SK-N-SH (cell line): ENCODE data around the gene IMMT. TPM values are rescaled to one million over a fixed set of nuclear protein-coding genes. Genes with fewer than 3 reads are reported as not detected.

Experiments used
- CTCF ChIA-PET: fragments of 300-600, 350-600 bp; formaldehyde crosslinking; extraction: SDS; loops from one replicate; lab custom pipeline; 2021; lab: Yijun Ruan, JAX
- POLR2A ChIA-PET: fragments of 350-600 bp; sonication (Branson Sonifier 250); formaldehyde crosslinking; extraction: SDS; loops from one replicate; lab custom pipeline; 2020; ENCODE audit warnings: antibody characterized with exemption, inconsistent platforms; lab: Yijun Ruan, JAX
- DNase-seq: peaks from one replicate; pipeline ENCODE4 v3.0.0; 2012
- H2AFZ ChIP-seq: fragments of 200-600 bp; sonication (generic); 2 replicates; pipeline ENCODE4 v1.8.1; 2016; ENCODE audit warnings: antibody characterized with exemption, mild to moderate bottlenecking, low read depth
- H3F3A ChIP-seq: fragments of 200-600 bp; sonication (generic); replicated peaks from 2 replicates; pipeline ENCODE3; 2016; ENCODE audit warnings: antibody characterized with exemption, mild to moderate bottlenecking; ENCODE audit not compliant: insufficient read depth
- H3K27ac ChIP-seq, 2 experiments: fragments of 200-500 bp in 1 of 2; fragments of 200-600 bp in 1 of 2; sonication (Bioruptor generic) in 1 of 2; sonication (generic), shearing (Covaris generic) in 1 of 2; 2 replicates each; pipeline versions ENCODE4 v1.5.1 to v1.6.1; 2014 to 2016; ENCODE audit warnings: low read depth in 2 of 2, inconsistent platforms in 1 of 2, low read length in 1 of 2, mild to moderate bottlenecking in 1 of 2, mixed read lengths in 1 of 2
- H3K27me3 ChIP-seq: fragments of 200-600 bp; sonication (generic), shearing (Covaris generic); 2 replicates; pipeline ENCODE4 v1.6.1; 2016; ENCODE audit warnings: mixed run types; ENCODE audit not compliant: insufficient read depth
- H3K36me3 ChIP-seq, 2 experiments: fragments of 200-500 bp in 1 of 2; fragments of 200-600 bp in 1 of 2; sonication (Bioruptor generic) in 1 of 2; sonication (generic) in 1 of 2; replicated peaks in 1 of 2; 2 replicates each; pipeline versions ENCODE3 to v1.5.1; 2014 to 2016; ENCODE audit warnings: low read length in 1 of 2, mild to moderate bottlenecking in 1 of 2; ENCODE audit not compliant: insufficient read depth in 2 of 2, control insufficient read depth in 1 of 2
- H3K4me1 ChIP-seq, 2 experiments: fragments of 200-500 bp in 1 of 2; fragments of 200-600 bp in 1 of 2; sonication (Bioruptor generic) in 1 of 2; sonication (generic), shearing (Covaris generic) in 1 of 2; 2 replicates each; pipeline versions ENCODE4 v1.5.1 to v1.6.1; 2014 to 2016; ENCODE audit warnings: low read depth in 1 of 2, low read length in 1 of 2, mixed run types in 1 of 2; ENCODE audit not compliant: insufficient read depth in 2 of 2, control insufficient read depth in 1 of 2
- H3K4me2 ChIP-seq: fragments of 200-600 bp; sonication (generic), shearing (Covaris generic); 2 replicates; pipeline ENCODE4 v1.6.1; 2017; ENCODE audit warnings: mixed run types
- H3K4me3 ChIP-seq, 2 experiments: fragments of 200-500 bp in 1 of 2; fragments of 200-600 bp in 1 of 2; sonication (Bioruptor generic) in 1 of 2; sonication (generic), shearing (Covaris generic) in 1 of 2; 2 replicates each; pipeline versions ENCODE4 v1.5.1 to v1.8.1; 2014 to 2016; ENCODE audit warnings: low read depth in 2 of 2, inconsistent platforms in 1 of 2, low read length in 1 of 2, mild to moderate bottlenecking in 1 of 2, mixed read lengths in 1 of 2, moderate library complexity in 1 of 2
- H3K79me2 ChIP-seq: fragments of 200-600 bp; sonication (generic); 2 replicates; pipeline ENCODE4 v1.8.1; 2017; ENCODE audit warnings: mild to moderate bottlenecking; ENCODE audit not compliant: insufficient read depth
- H3K9ac ChIP-seq: fragments of 200-600 bp; sonication (generic); 2 replicates; pipeline ENCODE4 v1.6.1; 2017; ENCODE audit warnings: mixed run types
- H3K9me2 ChIP-seq: fragments of 200-600 bp; sonication (generic); 2 replicates; pipeline ENCODE4 v1.6.1; 2017; ENCODE audit warnings: mixed run types
- H3K9me3 ChIP-seq: fragments of 200-600 bp; sonication (generic); 2 replicates; pipeline ENCODE4 v1.6.1; 2017; ENCODE audit warnings: mixed run types, mild to moderate bottlenecking, moderate library complexity
- H4K20me1 ChIP-seq: fragments of 200-600 bp; sonication (generic); 2 replicates; pipeline ENCODE4 v1.6.1; 2017; ENCODE audit warnings: mild to moderate bottlenecking, mixed run types; ENCODE audit not compliant: insufficient read depth
- CHD2 ChIP-seq: fragments of 150-350 bp; IDR thresholded peaks from 2 replicates; pipeline ENCODE4 v1.6.1; 2018; ENCODE audit warnings: low read length; ENCODE audit not compliant: partially characterized antibody
- EP300 ChIP-seq, 2 experiments: IDR thresholded peaks; 2 replicates each; pipeline versions ENCODE4 v1.4.0 to v1.6.1; 2012; ENCODE audit warnings: borderline replicate concordance in 1 of 2, low read depth in 1 of 2, low read length in 1 of 2
- EZH2phosphoT487 ChIP-seq: fragments of 200-600 bp; sonication (generic); IDR thresholded peaks from 2 replicates; pipeline ENCODE4 v1.6.1; 2017; ENCODE audit warnings: low read depth, mixed run types, mild to moderate bottlenecking, antibody characterized with exemption, moderate library complexity, borderline replicate concordance
- FOXJ3 ChIP-seq: sonication (generic); formaldehyde crosslinking; IDR thresholded peaks from 2 replicates; pipeline ENCODE4 v1.5.1; 2020; ENCODE audit warnings: mild to moderate bottlenecking, missing genetic modification reagents
- JUND ChIP-seq: IDR thresholded peaks from 2 replicates; pipeline ENCODE4 v1.4.0; 2012
- MXI1 ChIP-seq: IDR thresholded peaks from 2 replicates; pipeline ENCODE4 v1.6.1; 2012; ENCODE audit warnings: mild to moderate bottlenecking, low read depth, low read length, improper control_type of control experiment
- POLR2AphosphoS5 ChIP-seq: IDR thresholded peaks from 2 replicates; pipeline ENCODE4 v1.6.1; 2012; ENCODE audit warnings: low read depth, low read length
- RXRA ChIP-seq: IDR thresholded peaks from 2 replicates; pipeline ENCODE4 v1.4.0; 2012; ENCODE audit warnings: low read depth, mild to moderate bottlenecking, borderline replicate concordance
- TAF1 ChIP-seq: IDR thresholded peaks from 2 replicates; pipeline ENCODE4 v1.6.1; 2012; ENCODE audit warnings: low read depth, mild to moderate bottlenecking, low read length, moderate library complexity, borderline replicate concordance
- TEAD4 ChIP-seq: IDR thresholded peaks from 2 replicates; pipeline ENCODE4 v1.4.0; 2012; ENCODE audit warnings: mild to moderate bottlenecking, borderline replicate concordance; ENCODE audit not compliant: insufficient read depth
- WGBS: methylation state at CpG from one replicate; pipeline ENCODE4 v1.1.6; 2017; ENCODE audit warnings: low lambda C conversion rate; 5-methylcytosine and 5-hydroxymethylcytosine counted together
- polyA plus RNA-seq, 3 experiments: library from polyadenylated mRNA; depleted of rRNA; stranded (reverse); fragments of >200 nt; gene quantifications; 2 replicates each; pipeline ENCODE4 v1.2.3, GENCODE V29; 2012
- TF ChIP-seq, protein P1 (sequence below): fragments of 200-600 bp; sonication (generic); IDR thresholded peaks from 2 replicates; pipeline ENCODE4 v1.6.1; 2017; ENCODE audit warnings: antibody characterized with exemption, mild to moderate bottlenecking, moderate library complexity
- TF ChIP-seq, protein P2 (sequence below): IDR thresholded peaks from 2 replicates; pipeline ENCODE4 v1.4.0; 2012; ENCODE audit warnings: low read depth, borderline replicate concordance
- TF ChIP-seq, protein P3 (sequence below): IDR thresholded peaks from 2 replicates; pipeline ENCODE4 v1.4.0; 2012; ENCODE audit warnings: low read depth, borderline replicate concordance

Gene IMMT
- polyA plus RNA-seq, 1 of the 3 experiments (the other 2 are of a cell fraction) = 36.3 TPM

DNA sequence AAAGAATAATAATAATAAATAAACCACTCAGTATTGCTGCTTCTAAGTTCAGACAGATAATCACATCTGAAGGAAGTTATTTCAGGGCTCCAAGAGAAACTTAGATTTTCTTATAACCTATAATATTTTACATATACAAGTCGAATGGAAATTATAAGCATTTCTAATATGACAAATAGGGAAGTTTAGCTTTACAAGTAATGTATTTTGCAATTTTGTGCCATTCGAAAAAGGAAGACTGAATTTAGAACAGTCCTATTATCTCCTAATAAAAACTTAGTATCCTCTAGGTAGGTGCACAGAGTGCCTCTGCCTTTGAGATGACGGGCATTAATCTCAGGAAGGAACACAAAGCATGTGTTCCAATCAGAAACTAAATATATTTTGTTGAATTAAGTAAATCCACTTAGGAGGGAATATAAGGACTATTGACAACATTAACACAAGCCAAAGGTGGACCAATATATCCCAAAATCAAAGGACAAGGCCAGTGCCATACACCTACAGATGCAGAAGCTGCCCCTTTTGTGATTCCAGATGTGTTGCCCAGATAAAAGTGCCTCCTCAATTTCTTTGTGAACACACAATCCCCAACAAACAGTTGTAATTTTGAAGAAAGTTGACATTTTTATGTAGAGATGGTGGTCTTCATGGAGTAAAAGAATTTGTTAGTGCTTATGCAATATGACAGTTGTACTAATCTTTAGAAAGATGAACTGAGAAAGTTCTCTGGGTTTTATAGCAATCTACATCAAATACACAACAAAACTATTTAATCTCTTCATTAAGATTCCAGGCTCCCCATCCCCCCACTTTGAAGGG lies 52.6 kb downstream of the IMMT start:
- H3K9me3 ChIP-seq = no peaks in the 10 kb centered on the region
- WGBS = 69% methylated on average over 3 of the region's 3 CpGs
- no peak for DNase-seq
- H3K4me1 ChIP-seq = no peaks in the 10 kb centered on the region
- no peaks in the 10 kb centered on the region for H3K9me2 ChIP-seq
- peaks cover 75 to 87% of the 10 kb centered on the region in 2 experiments for H3K36me3 ChIP-seq
- H3K4me2 ChIP-seq = no peak overlapping the region
- no peaks in the 10 kb centered on the region for H3K79me2 ChIP-seq
- ChIA-PET CTCF (interaction anchor here (0.9 kb wide), 1 partner anchor 315 kb away, joined by 4 read pairs; no protein-coding TSS in a partner anchor), POLR2A (no interaction called here)
- no peak overlapping the region for H3K27ac ChIP-seq
- no peaks in the 10 kb centered on the region for H4K20me1 ChIP-seq
- peaks cover 22% of the 10 kb centered on the region for H3F3A ChIP-seq
- H3K27me3 ChIP-seq = no peaks in the 10 kb centered on the region
- no peak overlapping the region for H2AFZ ChIP-seq
- no peak overlapping the region for H3K4me3 ChIP-seq
- H3K9ac ChIP-seq = no peak overlapping the region
- TF ChIP-seq RXRA (no peak), TEAD4 (no peak), EP300 (IDR thresholded peaks at IDR 0.05; ENCODE audit: borderline replicate concordance in 1 of 2, low read depth in 1 of 2, low read length in 1 of 2) (no peak), CHD2 (no peak), EZH2phosphoT487 (no peak)

DNA sequence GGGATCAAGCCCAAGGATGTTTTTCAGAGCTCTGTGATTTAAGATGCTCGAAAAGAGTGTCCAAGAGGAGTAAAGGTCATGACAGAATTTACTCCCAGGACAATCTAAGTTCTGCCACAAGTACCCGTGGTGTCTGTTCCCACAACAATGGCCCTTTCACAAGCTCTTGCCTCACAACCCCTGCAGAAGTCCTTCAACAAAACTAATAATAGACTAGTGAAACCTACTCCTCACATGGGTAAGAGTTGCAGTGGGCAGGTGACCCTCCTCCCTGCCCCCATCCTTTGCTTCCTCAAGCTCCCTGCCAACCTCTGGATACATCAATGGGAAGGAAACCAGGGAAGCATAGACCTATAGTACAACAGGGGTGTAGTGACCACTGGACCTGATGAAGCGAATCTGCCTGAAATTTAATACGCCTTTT lies 54.3 kb downstream of the IMMT start:
- H3K36me3 ChIP-seq = peaks cover 80 to 87% of the 10 kb centered on the region in 2 experiments
- WGBS = 96% methylated on average over 4 of the region's 4 CpGs
- CTCF ChIA-PET = interaction anchor here (1.0 kb wide), 1 partner anchor 504 kb away, joined by 3 read pairs; no protein-coding TSS in a partner anchor
- H3K79me2 ChIP-seq = no peaks in the 10 kb centered on the region
- H3K4me2 ChIP-seq = no peak overlapping the region
- POLR2A ChIA-PET = interaction anchor here (1.0 kb wide), 1 partner anchor 314 kb away, joined by 3 read pairs; no protein-coding TSS in a partner anchor
- no peaks in the 10 kb centered on the region for H3K9me2 ChIP-seq
- H3F3A ChIP-seq = peaks cover 19% of the 10 kb centered on the region
- H3K4me3 ChIP-seq = no peak overlapping the region
- no peaks in the 10 kb centered on the region for H3K27me3 ChIP-seq
- H3K4me1 ChIP-seq = no peaks in the 10 kb centered on the region
- no peak for DNase-seq
- H3K27ac ChIP-seq = no peak overlapping the region
- no peaks in the 10 kb centered on the region for H4K20me1 ChIP-seq
- H3K9ac ChIP-seq = no peak overlapping the region
- TF ChIP-seq POLR2AphosphoS5 = peak; percentile 29
- TF ChIP-seq, protein P1, sequence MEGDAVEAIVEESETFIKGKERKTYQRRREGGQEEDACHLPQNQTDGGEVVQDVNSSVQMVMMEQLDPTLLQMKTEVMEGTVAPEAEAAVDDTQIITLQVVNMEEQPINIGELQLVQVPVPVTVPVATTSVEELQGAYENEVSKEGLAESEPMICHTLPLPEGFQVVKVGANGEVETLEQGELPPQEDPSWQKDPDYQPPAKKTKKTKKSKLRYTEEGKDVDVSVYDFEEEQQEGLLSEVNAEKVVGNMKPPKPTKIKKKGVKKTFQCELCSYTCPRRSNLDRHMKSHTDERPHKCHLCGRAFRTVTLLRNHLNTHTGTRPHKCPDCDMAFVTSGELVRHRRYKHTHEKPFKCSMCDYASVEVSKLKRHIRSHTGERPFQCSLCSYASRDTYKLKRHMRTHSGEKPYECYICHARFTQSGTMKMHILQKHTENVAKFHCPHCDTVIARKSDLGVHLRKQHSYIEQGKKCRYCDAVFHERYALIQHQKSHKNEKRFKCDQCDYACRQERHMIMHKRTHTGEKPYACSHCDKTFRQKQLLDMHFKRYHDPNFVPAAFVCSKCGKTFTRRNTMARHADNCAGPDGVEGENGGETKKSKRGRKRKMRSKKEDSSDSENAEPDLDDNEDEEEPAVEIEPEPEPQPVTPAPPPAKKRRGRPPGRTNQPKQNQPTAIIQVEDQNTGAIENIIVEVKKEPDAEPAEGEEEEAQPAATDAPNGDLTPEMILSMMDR = no peak
- H2AFZ ChIP-seq = no peak overlapping the region
- no peaks in the 10 kb centered on the region for H3K9me3 ChIP-seq

DNA sequence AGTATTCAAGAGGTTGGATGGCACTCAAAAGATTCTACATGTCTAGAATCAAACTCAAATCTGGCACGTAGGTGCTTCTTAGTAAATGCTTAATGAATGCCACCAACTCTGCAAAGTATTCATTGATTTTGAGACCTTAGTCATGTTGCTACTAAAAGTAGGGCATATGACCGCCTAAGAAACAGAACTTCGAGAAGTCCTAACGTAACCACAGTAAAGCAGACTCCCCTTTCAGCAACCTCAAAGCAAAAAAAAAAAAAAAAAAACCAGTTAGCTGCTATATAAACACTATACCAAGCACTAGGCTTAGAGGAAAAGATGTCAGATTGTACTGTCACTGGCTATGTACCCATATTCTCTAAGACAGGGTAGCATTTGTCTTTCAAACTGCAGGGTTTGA lies 55.3 kb downstream of the IMMT start:
- H3K4me3 ChIP-seq = no peak overlapping the region

More for the DNA sequence above, 55.3 kb downstream of the IMMT start:
- no peak for DNase-seq
- H3F3A ChIP-seq = peaks cover 17% of the 10 kb centered on the region
- CTCF ChIA-PET = no interaction called here
- no peak overlapping the region for H3K4me2 ChIP-seq
- no peak overlapping the region for H2AFZ ChIP-seq
- no peaks in the 10 kb centered on the region for H4K20me1 ChIP-seq
- POLR2A ChIA-PET = no interaction called here
- no peak for TF ChIP-seq TAF1
- TF ChIP-seq MXI1 = no peak
- TF ChIP-seq FOXJ3 (CRISPR knock-in tag) = no peak
- TF ChIP-seq JUND = no peak
- TF ChIP-seq, protein P2, sequence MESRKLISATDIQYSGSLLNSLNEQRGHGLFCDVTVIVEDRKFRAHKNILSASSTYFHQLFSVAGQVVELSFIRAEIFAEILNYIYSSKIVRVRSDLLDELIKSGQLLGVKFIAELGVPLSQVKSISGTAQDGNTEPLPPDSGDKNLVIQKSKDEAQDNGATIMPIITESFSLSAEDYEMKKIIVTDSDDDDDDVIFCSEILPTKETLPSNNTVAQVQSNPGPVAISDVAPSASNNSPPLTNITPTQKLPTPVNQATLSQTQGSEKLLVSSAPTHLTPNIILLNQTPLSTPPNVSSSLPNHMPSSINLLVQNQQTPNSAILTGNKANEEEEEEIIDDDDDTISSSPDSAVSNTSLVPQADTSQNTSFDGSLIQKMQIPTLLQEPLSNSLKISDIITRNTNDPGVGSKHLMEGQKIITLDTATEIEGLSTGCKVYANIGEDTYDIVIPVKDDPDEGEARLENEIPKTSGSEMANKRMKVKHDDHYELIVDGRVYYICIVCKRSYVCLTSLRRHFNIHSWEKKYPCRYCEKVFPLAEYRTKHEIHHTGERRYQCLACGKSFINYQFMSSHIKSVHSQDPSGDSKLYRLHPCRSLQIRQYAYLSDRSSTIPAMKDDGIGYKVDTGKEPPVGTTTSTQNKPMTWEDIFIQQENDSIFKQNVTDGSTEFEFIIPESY = no peak
- TF ChIP-seq, protein P3, sequence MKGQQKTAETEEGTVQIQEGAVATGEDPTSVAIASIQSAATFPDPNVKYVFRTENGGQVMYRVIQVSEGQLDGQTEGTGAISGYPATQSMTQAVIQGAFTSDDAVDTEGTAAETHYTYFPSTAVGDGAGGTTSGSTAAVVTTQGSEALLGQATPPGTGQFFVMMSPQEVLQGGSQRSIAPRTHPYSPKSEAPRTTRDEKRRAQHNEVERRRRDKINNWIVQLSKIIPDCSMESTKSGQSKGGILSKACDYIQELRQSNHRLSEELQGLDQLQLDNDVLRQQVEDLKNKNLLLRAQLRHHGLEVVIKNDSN = no peak
- H3K79me2 ChIP-seq = no peaks in the 10 kb centered on the region
- H3K9me3 ChIP-seq = no peaks in the 10 kb centered on the region
- peaks cover 83 to 86% of the 10 kb centered on the region in 2 experiments for H3K36me3 ChIP-seq
- no peaks in the 10 kb centered on the region for H3K9me2 ChIP-seq
- no peak overlapping the region for H3K27ac ChIP-seq
- H3K9ac ChIP-seq = no peak overlapping the region
- WGBS = 96% methylated on average over 4 of the region's 4 CpGs
- H3K4me1 ChIP-seq = no peaks in the 10 kb centered on the region
- no peaks in the 10 kb centered on the region for H3K27me3 ChIP-seq
